ENCODE data around the gene PEX7.

Gene PEX7

DNA sequence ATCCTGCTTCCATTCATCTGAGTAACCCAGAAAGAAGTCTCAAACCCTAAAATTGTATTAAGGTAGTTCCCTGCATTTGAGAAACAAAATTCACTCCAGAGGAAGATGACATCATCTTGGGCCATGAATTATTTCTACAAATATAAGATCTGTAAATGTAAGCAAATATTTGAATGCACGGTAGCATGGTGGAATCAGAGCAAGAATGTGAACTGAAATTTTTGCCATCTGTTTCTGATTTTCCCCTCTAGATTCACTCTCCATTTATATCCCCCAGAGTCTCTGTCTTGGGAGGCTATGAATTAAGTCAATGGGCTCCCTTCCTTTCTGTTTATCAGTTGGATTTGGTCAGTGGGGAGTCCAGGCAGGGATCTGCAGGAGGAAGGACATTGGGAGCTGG, 24.3 kb upstream of the PEX7 start:
- no peak overlapping the region for H3K4me3 ChIP-seq (ENCODE audit: low read length)

DNA sequence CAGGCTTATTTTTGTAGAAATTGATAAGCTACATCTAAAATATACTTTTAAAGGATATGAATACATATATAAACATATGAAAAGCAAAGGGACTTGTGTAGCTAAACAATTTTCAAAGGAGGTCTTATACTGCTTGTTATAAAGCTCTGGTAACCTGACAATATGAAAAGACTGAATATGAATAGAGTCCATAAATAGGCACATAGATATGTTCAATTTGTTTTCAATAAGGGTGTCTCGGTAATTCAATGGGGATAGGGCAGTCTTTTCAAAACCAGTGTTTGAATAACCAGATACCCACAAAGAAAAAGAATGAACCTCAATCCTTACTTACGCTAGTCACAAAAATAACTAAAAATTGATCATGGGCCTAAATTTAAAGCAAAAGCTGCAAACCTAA, 20.8 kb upstream of the PEX7 start:
- no peaks in the 10 kb centered on the region for H3K9me2 ChIP-seq (replicated peaks; ENCODE audit: insufficient read depth, low read length)
- H3K79me2 ChIP-seq (ENCODE audit: low read length): no peaks in the 10 kb centered on the region
- no peaks in the 10 kb centered on the region for H3K9me3 ChIP-seq (replicated peaks; ENCODE audit: insufficient read depth, low read length)
- no peak for DNase-seq
- no peaks in the 10 kb centered on the region for H3K36me3 ChIP-seq (replicated peaks; ENCODE audit: insufficient read depth, low read length)
- H3K27ac ChIP-seq (ENCODE audit: low read length): no peak overlapping the region
- H3F3A ChIP-seq (ENCODE audit: insufficient read depth, low read length): no peaks in the 10 kb centered on the region
- H3K4me2 ChIP-seq (ENCODE audit: low read depth, low read length): no peak overlapping the region
- no peaks in the 10 kb centered on the region for H4K20me1 ChIP-seq (ENCODE audit: insufficient read depth, low read length)
- H2AFZ ChIP-seq (ENCODE audit: low read length): no peak overlapping the region
- H3K9ac ChIP-seq (ENCODE audit: low read length): no peak overlapping the region
- no peak overlapping the region for H3K4me3 ChIP-seq (ENCODE audit: low read length)
- no peaks in the 10 kb centered on the region for H3K27me3 ChIP-seq (replicated peaks; ENCODE audit: insufficient read depth, low read length)
- no peaks in the 10 kb centered on the region for H3K4me1 ChIP-seq (ENCODE audit: low read length)
- TF ChIP-seq EZH2phosphoT487 (IDR thresholded peaks at IDR 0.05; ENCODE audit: low read length): no peak
- TF ChIP-seq, protein P1, sequence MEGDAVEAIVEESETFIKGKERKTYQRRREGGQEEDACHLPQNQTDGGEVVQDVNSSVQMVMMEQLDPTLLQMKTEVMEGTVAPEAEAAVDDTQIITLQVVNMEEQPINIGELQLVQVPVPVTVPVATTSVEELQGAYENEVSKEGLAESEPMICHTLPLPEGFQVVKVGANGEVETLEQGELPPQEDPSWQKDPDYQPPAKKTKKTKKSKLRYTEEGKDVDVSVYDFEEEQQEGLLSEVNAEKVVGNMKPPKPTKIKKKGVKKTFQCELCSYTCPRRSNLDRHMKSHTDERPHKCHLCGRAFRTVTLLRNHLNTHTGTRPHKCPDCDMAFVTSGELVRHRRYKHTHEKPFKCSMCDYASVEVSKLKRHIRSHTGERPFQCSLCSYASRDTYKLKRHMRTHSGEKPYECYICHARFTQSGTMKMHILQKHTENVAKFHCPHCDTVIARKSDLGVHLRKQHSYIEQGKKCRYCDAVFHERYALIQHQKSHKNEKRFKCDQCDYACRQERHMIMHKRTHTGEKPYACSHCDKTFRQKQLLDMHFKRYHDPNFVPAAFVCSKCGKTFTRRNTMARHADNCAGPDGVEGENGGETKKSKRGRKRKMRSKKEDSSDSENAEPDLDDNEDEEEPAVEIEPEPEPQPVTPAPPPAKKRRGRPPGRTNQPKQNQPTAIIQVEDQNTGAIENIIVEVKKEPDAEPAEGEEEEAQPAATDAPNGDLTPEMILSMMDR (IDR thresholded peaks at IDR 0.05; ENCODE audit: low read length): no peak
- TF ChIP-seq EZH2 (optimal IDR thresholded peaks at IDR 0.05; ENCODE audit: low read depth, low read length): no peak

More for the DNA sequence above, 24.3 kb upstream of the PEX7 start:
- TF ChIP-seq, protein P1 (IDR thresholded peaks at IDR 0.05; ENCODE audit: low read length): no peak
- no peak overlapping the region for H2AFZ ChIP-seq (ENCODE audit: low read length)
- H3K27ac ChIP-seq (ENCODE audit: low read length): no peak overlapping the region
- H3K79me2 ChIP-seq (ENCODE audit: low read length): no peaks in the 10 kb centered on the region
- H4K20me1 ChIP-seq (ENCODE audit: insufficient read depth, low read length): no peaks in the 10 kb centered on the region
- no peak for DNase-seq
- H3K4me2 ChIP-seq (ENCODE audit: low read depth, low read length): no peak overlapping the region
- peaks cover 5% of the 10 kb centered on the region; the same call in 1 of the 2 replicates for H3F3A ChIP-seq (ENCODE audit: insufficient read depth, low read length)
- no peaks in the 10 kb centered on the region for H3K9me2 ChIP-seq (replicated peaks; ENCODE audit: insufficient read depth, low read length)
- H3K9me3 ChIP-seq (replicated peaks; ENCODE audit: insufficient read depth, low read length): no peaks in the 10 kb centered on the region
- H3K4me1 ChIP-seq (ENCODE audit: low read length): no peaks in the 10 kb centered on the region
- H3K27me3 ChIP-seq (replicated peaks; ENCODE audit: insufficient read depth, low read length): no peaks in the 10 kb centered on the region
- H3K9ac ChIP-seq (ENCODE audit: low read length): no peak overlapping the region
- no peaks in the 10 kb centered on the region for H3K36me3 ChIP-seq (replicated peaks; ENCODE audit: insufficient read depth, low read length)

DNA sequence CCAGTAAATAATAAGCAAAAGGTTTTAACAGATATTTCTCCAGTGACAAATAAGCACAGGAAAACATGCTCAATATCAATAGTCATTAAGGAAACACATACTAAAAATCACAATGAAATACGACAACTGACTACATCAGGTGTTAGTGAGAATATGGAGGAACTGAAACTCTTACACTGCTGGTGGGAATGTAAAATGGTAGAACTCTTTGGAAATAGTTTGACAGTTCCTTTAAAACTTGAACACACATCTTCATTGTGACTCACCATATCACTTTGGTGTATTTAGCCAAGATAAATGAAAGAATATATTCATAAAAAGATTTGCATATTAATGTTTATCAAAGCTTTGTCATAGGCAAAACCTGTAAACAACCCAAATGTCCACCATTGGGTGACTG, 18.8 kb upstream of the PEX7 start:
- DNase-seq: no peak
- no peaks in the 10 kb centered on the region for H3K9me2 ChIP-seq (replicated peaks; ENCODE audit: insufficient read depth, low read length)
- no peak overlapping the region for H3K9ac ChIP-seq (ENCODE audit: low read length)
- no peaks in the 10 kb centered on the region for H3K9me3 ChIP-seq (replicated peaks; ENCODE audit: insufficient read depth, low read length)
- no peaks in the 10 kb centered on the region for H3K27me3 ChIP-seq (replicated peaks; ENCODE audit: insufficient read depth, low read length)
- no peaks in the 10 kb centered on the region for H4K20me1 ChIP-seq (ENCODE audit: insufficient read depth, low read length)
- no peak for TF ChIP-seq EZH2phosphoT487 (IDR thresholded peaks at IDR 0.05; ENCODE audit: low read length)
- no peak for TF ChIP-seq EZH2 (optimal IDR thresholded peaks at IDR 0.05; ENCODE audit: low read depth, low read length)
- TF ChIP-seq, protein P1 (IDR thresholded peaks at IDR 0.05; ENCODE audit: low read length): no peak
- H2AFZ ChIP-seq (ENCODE audit: low read length): no peak overlapping the region
- H3K27ac ChIP-seq (ENCODE audit: low read length): no peak overlapping the region
- no peaks in the 10 kb centered on the region for H3K36me3 ChIP-seq (replicated peaks; ENCODE audit: insufficient read depth, low read length)
- H3K4me2 ChIP-seq (ENCODE audit: low read depth, low read length): no peak overlapping the region
- no peaks in the 10 kb centered on the region for H3K79me2 ChIP-seq (ENCODE audit: low read length)
- H3F3A ChIP-seq (ENCODE audit: insufficient read depth, low read length): no peaks in the 10 kb centered on the region
- H3K4me3 ChIP-seq (ENCODE audit: low read length): no peak overlapping the region
- no peaks in the 10 kb centered on the region for H3K4me1 ChIP-seq (ENCODE audit: low read length)
